Choroid plexus epithelial cell (primary cell): Measurements from ENCODE around the gene SLCO3A1.

ENCODE experiments used
- DNase-seq: peaks from one replicate; pipeline ENCODE4 v3.0.0-alpha.2; 2010; ENCODE audit warnings: low read depth
- H3K4me3 ChIP-seq: 2 replicates; pipeline ENCODE4 v1.5.1; 2011; ENCODE audit warnings: low read depth, mild to moderate bottlenecking, control low read depth, low read length, moderate library complexity
- CTCF ChIP-seq: conservative IDR thresholded peaks from 2 replicates; pipeline ENCODE4 v1.5.1; 2011; ENCODE audit warnings: low read depth, mild to moderate bottlenecking, control low read depth, inconsistent platforms, low read length, moderate library complexity

Gene SLCO3A1

GRCh38 chr15:92002666-92003065 lies 149.2 kb downstream of the SLCO3A1 start:
- H3K4me3 ChIP-seq, result no peak overlapping the region
- TF ChIP-seq CTCF, result no peak
- DNase-seq, result no peak

DNA sequence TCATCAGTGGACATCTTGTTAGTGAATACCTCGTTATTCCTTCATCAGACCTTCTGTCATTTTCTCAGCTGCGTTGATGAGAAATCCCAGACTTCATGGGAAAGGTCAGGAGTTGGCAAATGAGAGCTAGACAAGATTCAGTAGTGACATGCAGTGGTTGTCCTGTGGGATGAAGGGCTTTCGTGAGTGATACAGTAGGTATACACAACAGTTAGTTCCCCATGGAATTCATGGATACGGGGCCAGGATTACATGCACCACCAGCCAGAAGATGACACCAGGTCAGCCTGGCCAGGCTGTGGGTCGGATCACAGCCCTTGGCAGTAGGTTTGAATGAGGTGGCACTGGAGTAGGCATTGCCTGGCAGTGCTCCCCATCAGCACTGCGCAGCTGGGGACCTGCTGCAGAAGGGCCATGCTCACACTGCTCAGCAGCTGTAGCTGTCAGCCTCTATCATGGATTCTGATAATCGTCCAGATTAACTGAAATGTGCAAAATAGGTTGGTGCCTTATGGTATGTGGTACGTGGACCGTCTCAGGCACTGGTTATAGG lies 150.1 kb downstream of the SLCO3A1 start:
- DNase-seq, result no peak
- TF ChIP-seq CTCF, result no peak
- no peak overlapping the region for H3K4me3 ChIP-seq

- no peak for TF ChIP-seq CTCF
- DNase-seq, result no peak
- no peak overlapping the region for H3K4me3 ChIP-seq
Measured at GRCh38 chr15:92005154-92005553, 151.6 kb downstream of the SLCO3A1 start.

GRCh38 chr15:92006186-92007028 lies 152.9 kb downstream of the SLCO3A1 start:
- DNase-seq, result no peak
- no peak overlapping the region for H3K4me3 ChIP-seq
- TF ChIP-seq CTCF, result no peak

GRCh38 chr15:92009162-92009561 lies 155.7 kb downstream of the SLCO3A1 start:
- no peak for TF ChIP-seq CTCF
- no peak for DNase-seq
- H3K4me3 ChIP-seq, result no peak overlapping the region

DNA sequence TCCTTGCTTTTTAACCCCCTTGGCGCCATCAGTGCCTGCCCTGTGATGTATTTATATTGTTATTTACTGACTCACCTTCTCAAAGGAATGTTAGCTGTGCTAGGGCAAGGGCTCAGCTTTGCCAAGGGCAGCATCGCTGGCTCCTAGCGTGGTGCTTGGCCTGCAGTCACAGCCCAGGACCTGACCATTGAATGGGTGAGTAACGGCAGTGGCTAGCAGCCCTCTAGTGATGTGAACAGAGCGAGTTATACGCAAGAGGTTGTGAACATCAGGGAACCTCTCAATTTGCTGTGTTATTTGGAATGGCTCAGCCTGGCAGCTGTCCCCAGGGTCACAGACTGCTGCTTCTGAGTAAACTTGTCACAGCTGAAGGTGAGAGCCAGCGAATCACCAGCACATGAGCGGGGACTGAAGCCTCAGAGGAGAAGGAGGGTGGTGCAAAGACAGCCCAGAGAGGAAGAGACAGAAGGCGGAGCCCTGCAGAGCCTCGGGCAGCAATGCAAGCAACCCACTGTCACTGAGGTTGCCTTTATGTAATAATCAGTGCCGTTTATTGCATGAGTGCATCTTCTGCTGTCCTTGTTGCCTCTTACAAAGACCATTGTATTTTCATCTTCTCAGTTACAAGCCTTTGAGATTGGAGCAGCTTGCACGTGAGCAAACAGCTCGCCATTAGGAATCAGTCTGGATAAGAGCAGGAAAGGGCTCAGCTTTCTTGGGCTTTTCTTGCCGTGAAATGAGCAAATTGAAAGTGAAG lies 158.3 kb downstream of the SLCO3A1 start:
- no peak for DNase-seq
- no peak overlapping the region for H3K4me3 ChIP-seq
- no peak for TF ChIP-seq CTCF
